OCI-LY1 (cell line): ENCODE measurements around the gene MGAT5B.

Experiments
- H2AFZ ChIP-seq: fragments of 200-600 bp; sonication (generic), shearing (Covaris generic); 2 replicates; pipeline ENCODE4 v1.6.0; 2014; ENCODE audit warnings: antibody characterized with exemption, mild to moderate bottlenecking, low read length
- H3F3A ChIP-seq: fragments of 200-600 bp; sonication (generic), shearing (Covaris generic); 2 replicates; pipeline ENCODE4 v1.6.0; 2014; ENCODE audit warnings: mild to moderate bottlenecking, antibody characterized with exemption, low read length, moderate library complexity; ENCODE audit not compliant: insufficient read depth
- H3K27ac ChIP-seq: fragments of 200-600 bp; sonication (generic); 2 replicates; pipeline ENCODE4 v1.5.1; 2014; ENCODE audit warnings: low read length, mixed run types, mild to moderate bottlenecking, low read depth; ENCODE audit not compliant: poor library complexity, severe bottlenecking
- H3K27me3 ChIP-seq: fragments of 200-600 bp; sonication (generic); 2 replicates; pipeline ENCODE4 v1.6.0; 2014; ENCODE audit warnings: antibody characterized with exemption, mild to moderate bottlenecking, low read length, moderate library complexity; ENCODE audit not compliant: insufficient read depth
- H3K36me3 ChIP-seq: fragments of 200-600 bp; sonication (generic); 2 replicates; pipeline ENCODE4 v1.6.1; 2014; ENCODE audit warnings: mild to moderate bottlenecking, antibody characterized with exemption, low read length, moderate library complexity, mixed read lengths; ENCODE audit not compliant: insufficient read depth
- H3K4me1 ChIP-seq: fragments of 200-600 bp; sonication (generic); 2 replicates; pipeline ENCODE4 v1.5.1; 2014; ENCODE audit warnings: mild to moderate bottlenecking, low read length, moderate library complexity; ENCODE audit not compliant: insufficient read depth, severe bottlenecking
- H3K4me2 ChIP-seq: fragments of 200-600 bp; sonication (generic), shearing (Covaris generic); 2 replicates; pipeline ENCODE4 v1.6.1; 2014; ENCODE audit warnings: low read length
- H3K4me3 ChIP-seq: fragments of 200-600 bp; sonication (generic); 2 replicates; pipeline ENCODE4 v1.5.1; 2014; ENCODE audit warnings: low read length, low read depth, mild to moderate bottlenecking, mixed read lengths; ENCODE audit not compliant: poor library complexity, severe bottlenecking
- H3K79me2 ChIP-seq: fragments of 200-600 bp; shearing (Covaris generic); 2 replicates; pipeline ENCODE4 v1.6.1; 2016; ENCODE audit warnings: mixed run types, low read length, mixed read lengths; ENCODE audit not compliant: insufficient read depth
- H3K9ac ChIP-seq: fragments of 200-600 bp; sonication (generic), shearing (Covaris generic); 2 replicates; pipeline ENCODE4 v1.6.1; 2014; ENCODE audit warnings: mild to moderate bottlenecking, low read length, mixed read lengths
- H3K9me2 ChIP-seq: fragments of 200-600 bp; sonication (generic), shearing (Covaris generic); 2 replicates; pipeline ENCODE4 v1.6.1; 2014; ENCODE audit warnings: low read depth, mild to moderate bottlenecking, low read length, mixed read lengths
- H3K9me3 ChIP-seq: fragments of 200-600 bp; shearing (Covaris generic); 2 replicates; pipeline ENCODE4 v1.6.1; 2014; ENCODE audit warnings: low read length, mixed read lengths
- H4K20me1 ChIP-seq: fragments of 200-600 bp; sonication (generic), shearing (Covaris generic); 2 replicates; pipeline ENCODE4 v1.6.0; 2016; ENCODE audit warnings: mild to moderate bottlenecking, low read length; ENCODE audit not compliant: insufficient read depth
- EZH2 ChIP-seq: fragments of 200-600 bp; sonication (generic), shearing (Covaris generic); IDR thresholded peaks from 2 replicates; pipeline ENCODE4 v1.8.0; 2017; ENCODE audit warnings: borderline replicate concordance, mixed run types, mild to moderate bottlenecking, antibody characterized with exemption, low read length, moderate library complexity, mixed read lengths
- TF ChIP-seq, protein P1 (sequence below): fragments of 200-600 bp; sonication (generic), shearing (Covaris generic); IDR thresholded peaks from 2 replicates; pipeline ENCODE4 v1.5.1; 2017; ENCODE audit warnings: mild to moderate bottlenecking, antibody characterized with exemption, low read length, moderate library complexity, mixed read lengths

The MGAT5B gene

DNA sequence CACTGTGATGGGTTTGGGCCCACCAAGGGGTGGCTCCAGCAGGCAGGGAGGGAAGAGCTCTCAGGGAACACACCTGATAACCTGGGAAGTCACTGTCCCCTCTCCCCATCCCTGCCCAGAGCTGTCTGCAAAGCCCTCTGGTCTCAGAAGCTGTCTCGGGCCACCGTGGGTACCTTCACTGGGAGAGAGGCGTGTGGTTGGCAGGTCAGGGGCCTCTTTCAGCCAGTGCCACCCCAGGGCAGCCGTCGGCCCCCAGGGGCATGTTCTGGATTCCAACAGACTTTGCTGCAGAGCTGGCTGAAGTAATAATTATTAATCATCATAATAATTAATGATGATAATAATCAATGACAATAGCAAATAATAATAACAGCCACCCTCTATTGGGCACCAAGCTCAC, 21.1 kb downstream of the MGAT5B start:
- no peak overlapping the region for H2AFZ ChIP-seq
- H4K20me1 ChIP-seq, result no peaks in the 10 kb centered on the region
- H3K9me3 ChIP-seq, result no peaks in the 10 kb centered on the region
- H3K9me2 ChIP-seq, result no peaks in the 10 kb centered on the region
- H3K36me3 ChIP-seq, result no peaks in the 10 kb centered on the region
- no peak overlapping the region for H3K27ac ChIP-seq
- H3K4me3 ChIP-seq, result no peak overlapping the region
- H3K4me1 ChIP-seq, result no peaks in the 10 kb centered on the region
- H3F3A ChIP-seq, result no peaks in the 10 kb centered on the region
- no peak overlapping the region for H3K4me2 ChIP-seq
- TF ChIP-seq EZH2, result no peak
- TF ChIP-seq, protein P1, sequence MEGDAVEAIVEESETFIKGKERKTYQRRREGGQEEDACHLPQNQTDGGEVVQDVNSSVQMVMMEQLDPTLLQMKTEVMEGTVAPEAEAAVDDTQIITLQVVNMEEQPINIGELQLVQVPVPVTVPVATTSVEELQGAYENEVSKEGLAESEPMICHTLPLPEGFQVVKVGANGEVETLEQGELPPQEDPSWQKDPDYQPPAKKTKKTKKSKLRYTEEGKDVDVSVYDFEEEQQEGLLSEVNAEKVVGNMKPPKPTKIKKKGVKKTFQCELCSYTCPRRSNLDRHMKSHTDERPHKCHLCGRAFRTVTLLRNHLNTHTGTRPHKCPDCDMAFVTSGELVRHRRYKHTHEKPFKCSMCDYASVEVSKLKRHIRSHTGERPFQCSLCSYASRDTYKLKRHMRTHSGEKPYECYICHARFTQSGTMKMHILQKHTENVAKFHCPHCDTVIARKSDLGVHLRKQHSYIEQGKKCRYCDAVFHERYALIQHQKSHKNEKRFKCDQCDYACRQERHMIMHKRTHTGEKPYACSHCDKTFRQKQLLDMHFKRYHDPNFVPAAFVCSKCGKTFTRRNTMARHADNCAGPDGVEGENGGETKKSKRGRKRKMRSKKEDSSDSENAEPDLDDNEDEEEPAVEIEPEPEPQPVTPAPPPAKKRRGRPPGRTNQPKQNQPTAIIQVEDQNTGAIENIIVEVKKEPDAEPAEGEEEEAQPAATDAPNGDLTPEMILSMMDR, result no peak
- H3K79me2 ChIP-seq, result no peaks in the 10 kb centered on the region
- peaks cover 6% of the 10 kb centered on the region; the same call in 1 of the 2 replicates for H3K27me3 ChIP-seq
- no peak overlapping the region for H3K9ac ChIP-seq

DNA sequence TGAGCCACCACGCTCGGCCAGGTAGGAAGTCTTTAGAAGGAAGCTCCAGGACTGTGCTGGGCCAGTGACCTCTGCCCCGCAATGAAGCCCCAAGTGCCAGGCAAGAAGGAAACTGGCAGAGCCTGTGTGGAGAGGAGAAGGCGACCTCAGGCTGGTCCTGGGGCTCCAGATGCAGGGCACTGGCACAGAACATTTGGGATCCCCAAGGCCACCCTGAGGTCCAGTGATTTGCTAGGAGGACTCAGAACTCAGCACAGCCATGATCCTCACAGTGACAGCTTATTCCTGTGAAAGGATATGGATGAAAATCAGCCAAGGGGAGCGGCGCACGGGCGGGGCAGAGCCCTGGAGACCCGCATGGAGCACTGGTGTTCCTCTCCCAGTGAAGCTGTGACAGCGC, 24.1 kb downstream of the MGAT5B start:
- Histone ChIP-seq H3F3A (no peaks in the 10 kb centered on the region), H3K9me3 (no peaks in the 10 kb centered on the region), H3K4me3 (no peak overlapping the region), H3K27me3 (peaks cover 6% of the 10 kb centered on the region), H2AFZ (no peak overlapping the region), H3K27ac (no peak overlapping the region), H3K4me1 (no peaks in the 10 kb centered on the region), H4K20me1 (no peaks in the 10 kb centered on the region), H3K79me2 (no peaks in the 10 kb centered on the region), H3K9me2 (no peaks in the 10 kb centered on the region), H3K4me2 (no peak overlapping the region), H3K9ac (no peak overlapping the region), H3K36me3 (no peaks in the 10 kb centered on the region)
- TF ChIP-seq, protein P1, result no peak
- no peak for TF ChIP-seq EZH2

GRCh38 chr17:76893623-76894334, 25.6 kb downstream of the MGAT5B start:
- no peaks in the 10 kb centered on the region for H3K4me1 ChIP-seq
- no peak for TF ChIP-seq EZH2
- TF ChIP-seq, protein P1, result no peak
- no peaks in the 10 kb centered on the region for H3K9me2 ChIP-seq
- H3F3A ChIP-seq, result no peaks in the 10 kb centered on the region
- no peak overlapping the region for H3K4me3 ChIP-seq
- H3K27me3 ChIP-seq, result peaks cover 6% of the 10 kb centered on the region
- H3K27ac ChIP-seq, result no peak overlapping the region
- no peak overlapping the region for H3K9ac ChIP-seq
- H3K9me3 ChIP-seq, result no peaks in the 10 kb centered on the region
- no peaks in the 10 kb centered on the region for H4K20me1 ChIP-seq
- no peak overlapping the region for H2AFZ ChIP-seq
- no peaks in the 10 kb centered on the region for H3K79me2 ChIP-seq
- H3K36me3 ChIP-seq, result no peaks in the 10 kb centered on the region
- no peak overlapping the region for H3K4me2 ChIP-seq
